GM19099 (cell line): ENCODE measurements around the gene PLXNC1.

Experiments used
- POLR2A ChIP-seq: IDR thresholded peaks from 3 replicates; pipeline ENCODE4 v1.6.1; 2011; ENCODE audit warnings: low read depth; ENCODE audit not compliant: insufficient read length; ENCODE audit errors: extremely low read depth

Gene PLXNC1

DNA sequence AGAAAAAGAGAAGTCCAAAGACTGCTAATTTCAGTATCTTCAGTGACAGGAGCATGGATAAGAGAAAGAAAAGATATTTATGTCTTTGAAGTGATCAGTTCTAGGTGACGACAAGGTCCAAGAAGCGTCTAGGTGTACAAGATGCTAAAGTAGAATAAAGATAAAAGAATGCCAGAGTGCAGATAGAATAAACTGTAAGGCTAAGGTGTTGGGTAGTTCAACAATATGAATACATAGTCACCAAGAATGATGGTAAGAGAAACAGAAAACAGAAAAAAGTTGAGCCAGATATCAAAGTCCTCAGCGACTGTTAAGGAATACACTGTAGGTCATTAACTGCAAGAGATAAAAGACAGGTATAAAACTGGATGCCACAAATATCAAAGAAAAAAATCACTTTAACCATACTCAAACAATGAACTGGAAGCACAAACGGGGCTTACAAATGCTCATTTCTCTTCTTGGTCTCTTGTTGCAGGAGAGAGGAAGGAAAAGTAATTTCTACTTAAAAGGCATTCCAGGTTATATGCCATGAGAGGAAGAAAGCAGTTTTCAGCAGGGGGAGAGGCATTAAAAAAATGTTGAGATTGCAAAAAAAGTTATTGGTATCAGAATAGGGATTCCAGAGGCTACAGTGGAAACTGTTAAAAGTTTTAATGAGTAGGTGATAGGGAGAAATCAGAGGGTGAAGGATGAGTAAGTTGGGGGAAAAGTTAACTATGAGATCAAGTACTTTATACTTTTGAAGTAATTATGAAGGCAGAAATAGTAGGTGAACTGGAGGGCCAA lies 189.8 kb downstream of the PLXNC1 start:
- no peak for TF ChIP-seq POLR2A

DNA sequence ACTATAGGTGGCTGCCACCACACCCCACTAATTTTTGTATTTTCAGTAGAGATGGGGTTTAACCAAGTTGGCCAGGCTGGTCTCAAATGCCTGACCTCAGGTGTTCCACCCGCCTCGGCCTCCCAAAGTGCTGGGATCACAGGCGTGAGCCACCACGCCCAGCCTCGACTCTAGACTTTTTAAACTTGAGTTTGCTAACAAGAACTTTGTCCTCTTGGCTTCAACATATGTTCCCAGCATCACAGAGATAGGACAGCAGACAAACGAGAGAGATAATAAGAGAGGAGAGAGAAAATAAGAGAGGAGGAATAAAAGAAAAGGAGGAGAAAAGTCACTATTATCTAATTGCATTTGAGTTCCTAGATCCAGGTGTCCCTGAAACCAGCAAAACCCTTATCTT lies 192.2 kb downstream of the PLXNC1 start:
- TF ChIP-seq POLR2A = no peak

DNA sequence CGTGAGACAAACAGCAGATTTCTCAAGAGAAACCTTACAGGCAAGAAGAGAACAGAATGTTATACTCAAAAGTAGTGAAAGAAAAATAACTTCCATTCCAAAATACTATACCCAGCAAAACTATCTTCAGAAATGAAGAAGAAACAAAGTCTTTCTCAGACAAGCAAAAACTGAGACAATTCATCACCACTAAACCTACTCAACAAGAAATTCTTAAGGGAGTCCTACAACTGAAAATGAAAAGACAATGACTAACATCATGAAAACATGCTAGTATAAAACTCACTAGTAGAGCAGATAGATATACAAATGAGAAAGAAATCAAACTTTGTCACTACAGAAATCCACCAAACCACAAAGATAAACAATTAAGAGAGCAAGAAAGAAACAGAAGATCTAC lies 204.8 kb downstream of the PLXNC1 start:
- no peak for TF ChIP-seq POLR2A
